GM12878 (cell line): ENCODE measurements around the gene CD7. TPM values are rescaled to one million over a fixed set of nuclear protein-coding genes. Genes with fewer than 3 reads are reported as not detected.
A peak's percentile ranks its signal among the peaks of the same experiment; 100 is the strongest.

ENCODE experiments used
- ATF7 ChIP-seq: fragments of 450-650 bp; IDR thresholded peaks from 2 replicates; pipeline ENCODE4 v1.6.1; 2016; ENCODE audit warnings: low read depth, mild to moderate bottlenecking
- CHD1 ChIP-seq: IDR thresholded peaks from 2 replicates; pipeline ENCODE4 v1.6.1; 2012; ENCODE audit warnings: low read depth, low read length, improper control_type of control experiment
- CREB1 ChIP-seq: IDR thresholded peaks from 2 replicates; pipeline ENCODE4 v1.6.1; 2012; ENCODE audit warnings: low read depth, mild to moderate bottlenecking, inconsistent platforms
- IKZF1 ChIP-seq: fragments of 450-650 bp; conservative IDR thresholded peaks from 2 replicates; pipeline ENCODE4 v1.6.1; 2017; ENCODE audit warnings: antibody characterized with exemption, mild to moderate bottlenecking
- IKZF2 ChIP-seq, 2 experiments: fragments of 450-650 bp; IDR thresholded peaks; 2 replicates each; pipeline ENCODE4 v1.6.1; 2017; ENCODE audit warnings: mild to moderate bottlenecking in 2 of 2, moderate library complexity in 2 of 2
- JUND ChIP-seq: IDR thresholded peaks from 2 replicates; pipeline ENCODE4 v1.6.1; 2012; ENCODE audit warnings: low read depth, mild to moderate bottlenecking, low read length, improper control_type of control experiment, moderate library complexity
- KAT2A ChIP-seq: conservative IDR thresholded peaks from 2 replicates; pipeline ENCODE4 v1.6.1; 2011; ENCODE audit warnings: low read depth, low read length; ENCODE audit not compliant: control insufficient read depth
- MEF2B ChIP-seq: fragments of 450-650 bp; IDR thresholded peaks from 2 replicates; pipeline ENCODE4 v1.6.1; 2018; ENCODE audit warnings: mild to moderate bottlenecking, moderate library complexity; ENCODE audit not compliant: partially characterized antibody, poor library complexity, severe bottlenecking
- MXI1 ChIP-seq: fragments of 150-350 bp; IDR thresholded peaks from 2 replicates; pipeline ENCODE4 v1.6.1; 2011; ENCODE audit warnings: low read depth, mild to moderate bottlenecking, inconsistent platforms, low read length, improper control_type of control experiment
- NBN ChIP-seq: fragments of 450-650 bp; IDR thresholded peaks from 2 replicates; pipeline ENCODE4 v1.6.1; 2016
- NRF1 ChIP-seq: conservative IDR thresholded peaks from 2 replicates; pipeline ENCODE4 v1.6.1; 2011; ENCODE audit warnings: mild to moderate bottlenecking, low read depth, low read length, improper control_type of control experiment
- PAX8 ChIP-seq: fragments of 450-650 bp; IDR thresholded peaks from 2 replicates; pipeline ENCODE4 v1.6.1; 2017; ENCODE audit warnings: mild to moderate bottlenecking, moderate library complexity
- POLR2A ChIP-seq: IDR thresholded peaks from 2 replicates; pipeline ENCODE4 v1.6.1; 2011; ENCODE audit warnings: low read depth, mild to moderate bottlenecking, low read length
- SREBF2 ChIP-seq: IDR thresholded peaks from 2 replicates; pipeline ENCODE4 v1.6.1; 2012; ENCODE audit warnings: mild to moderate bottlenecking, low read length
- ZNF24 ChIP-seq: fragments of 450-650 bp; IDR thresholded peaks from 2 replicates; pipeline ENCODE4 v1.6.1; 2017; ENCODE audit warnings: antibody characterized with exemption, mild to moderate bottlenecking
- ZSCAN29 ChIP-seq: fragments of 450-650 bp; IDR thresholded peaks from 2 replicates; pipeline ENCODE4 v1.6.1; 2017; ENCODE audit warnings: mild to moderate bottlenecking, moderate library complexity
- polyA plus RNA-seq, 11 experiments: library from polyadenylated mRNA; depleted of rRNA in 4 of 11; unstranded in 6 of 11; stranded (reverse) in 5 of 11; fragments of >200 nt; fragmentation: Nextera tagmentation in 4 of 11; fragmentation: Illumina TruSeq in 1 of 11; extraction: Ambion mirVana in 4 of 11; extraction: Trizol in 1 of 11; gene quantifications; 1 replicate in 1 of 11; 2 replicates in 10 of 11; pipeline versions ENCODE4 v1.2.1 to v1.2.3, GENCODE V29; 2011 to 2016; ENCODE audit warnings: inconsistent platforms in 2 of 11, missing spikeins in 2 of 11, low read depth in 1 of 11
- total RNA-seq, 4 experiments: library from RNA; depleted of rRNA in 3 of 4; stranded (reverse); fragments of >200 nt in 3 of 4; fragmentation: Illumina TruSeq in 1 of 4; extraction: Trizol in 1 of 4; gene quantifications; 2 replicates each; pipeline versions ENCODE4 v1.2.1 to v1.2.3, GENCODE V29; 2013 to 2021
- TF ChIP-seq, protein P1 (sequence below): fragments of 150-350 bp; IDR thresholded peaks from 2 replicates; pipeline ENCODE4 v1.6.1; 2014; ENCODE audit warnings: mild to moderate bottlenecking, low read depth, low read length
- TF ChIP-seq, protein P2 (sequence below): fragments of 450-650 bp; formaldehyde crosslinking; IDR thresholded peaks from 2 replicates; pipeline ENCODE4 v1.4.0; 2022; ENCODE audit warnings: mild to moderate bottlenecking, moderate library complexity
- TF ChIP-seq, protein P3 (sequence below): fragments of 450-650 bp; IDR thresholded peaks from 2 replicates; pipeline ENCODE4 v1.6.1; 2018; ENCODE audit warnings: borderline replicate concordance, mild to moderate bottlenecking; ENCODE audit not compliant: partially characterized antibody
- TF ChIP-seq, protein P4 (sequence below): fragments of 450-650 bp; IDR thresholded peaks from 2 replicates; pipeline ENCODE4 v1.6.1; 2016; ENCODE audit warnings: mild to moderate bottlenecking
- TF ChIP-seq, protein P5 (sequence below): IDR thresholded peaks from 2 replicates; pipeline ENCODE4 v1.6.1; 2012; ENCODE audit warnings: low read depth, low read length, improper control_type of control experiment

The CD7 gene
- total and polyA plus RNA-seq, 10 of the 15 experiments (the other 5 are each of a cell fraction or from before 2014, with no cell fraction given): 0.33 TPM; not detected in 9

DNA sequence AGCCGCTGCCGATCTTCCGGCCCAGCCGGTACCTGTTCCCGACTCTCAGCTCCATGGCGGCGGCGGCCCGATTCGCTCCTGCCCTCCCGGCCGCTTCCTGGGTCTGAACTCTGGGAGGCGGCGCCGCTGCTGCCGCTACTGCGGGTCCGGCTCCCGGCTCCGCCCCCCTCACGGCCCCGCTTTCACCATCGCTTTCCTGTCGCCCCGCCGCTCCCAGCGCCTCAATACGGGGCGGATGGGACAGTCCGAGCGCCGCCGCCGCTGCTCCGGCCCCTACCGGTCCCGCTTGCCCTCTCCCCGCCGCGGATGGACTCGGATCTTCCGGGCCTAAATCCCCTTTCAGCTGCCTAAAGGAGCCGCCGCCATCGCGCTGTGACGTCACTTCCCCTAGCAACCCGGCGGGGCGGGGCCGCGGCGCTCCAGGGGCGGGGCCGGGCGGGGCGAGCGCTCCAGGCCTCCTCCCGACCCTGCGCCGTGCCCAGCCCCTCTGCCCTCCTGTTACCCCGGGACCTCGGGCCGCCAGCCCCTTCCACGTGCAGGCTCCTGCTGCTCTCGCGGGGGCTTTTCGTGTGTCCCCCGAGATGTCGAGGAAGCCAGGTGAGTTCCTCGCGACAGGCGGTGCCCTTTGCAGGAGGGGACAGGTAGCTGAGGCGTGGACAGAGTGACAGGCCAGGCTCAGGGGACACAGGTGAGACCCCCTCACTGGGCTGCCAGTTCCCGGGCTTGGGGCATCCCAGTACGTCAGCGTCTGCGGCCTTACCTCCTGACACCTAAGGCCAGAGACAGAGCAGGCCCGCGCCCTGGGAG lies 43.9 kb downstream of the CD7 start, which contains the start of gene CSNK1D (continued):
- peak; percentile 95 for TF ChIP-seq ZSCAN29
- peak; percentile 83; the same call in 1 of the 2 replicates for TF ChIP-seq MXI1
- TF ChIP-seq ATF7: peak; percentile 92
- peak; percentile 24; the same call in 1 of the 2 replicates for TF ChIP-seq JUND
- TF ChIP-seq, protein P1, sequence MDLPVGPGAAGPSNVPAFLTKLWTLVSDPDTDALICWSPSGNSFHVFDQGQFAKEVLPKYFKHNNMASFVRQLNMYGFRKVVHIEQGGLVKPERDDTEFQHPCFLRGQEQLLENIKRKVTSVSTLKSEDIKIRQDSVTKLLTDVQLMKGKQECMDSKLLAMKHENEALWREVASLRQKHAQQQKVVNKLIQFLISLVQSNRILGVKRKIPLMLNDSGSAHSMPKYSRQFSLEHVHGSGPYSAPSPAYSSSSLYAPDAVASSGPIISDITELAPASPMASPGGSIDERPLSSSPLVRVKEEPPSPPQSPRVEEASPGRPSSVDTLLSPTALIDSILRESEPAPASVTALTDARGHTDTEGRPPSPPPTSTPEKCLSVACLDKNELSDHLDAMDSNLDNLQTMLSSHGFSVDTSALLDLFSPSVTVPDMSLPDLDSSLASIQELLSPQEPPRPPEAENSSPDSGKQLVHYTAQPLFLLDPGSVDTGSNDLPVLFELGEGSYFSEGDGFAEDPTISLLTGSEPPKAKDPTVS: no peak
- TF ChIP-seq, protein P2, sequence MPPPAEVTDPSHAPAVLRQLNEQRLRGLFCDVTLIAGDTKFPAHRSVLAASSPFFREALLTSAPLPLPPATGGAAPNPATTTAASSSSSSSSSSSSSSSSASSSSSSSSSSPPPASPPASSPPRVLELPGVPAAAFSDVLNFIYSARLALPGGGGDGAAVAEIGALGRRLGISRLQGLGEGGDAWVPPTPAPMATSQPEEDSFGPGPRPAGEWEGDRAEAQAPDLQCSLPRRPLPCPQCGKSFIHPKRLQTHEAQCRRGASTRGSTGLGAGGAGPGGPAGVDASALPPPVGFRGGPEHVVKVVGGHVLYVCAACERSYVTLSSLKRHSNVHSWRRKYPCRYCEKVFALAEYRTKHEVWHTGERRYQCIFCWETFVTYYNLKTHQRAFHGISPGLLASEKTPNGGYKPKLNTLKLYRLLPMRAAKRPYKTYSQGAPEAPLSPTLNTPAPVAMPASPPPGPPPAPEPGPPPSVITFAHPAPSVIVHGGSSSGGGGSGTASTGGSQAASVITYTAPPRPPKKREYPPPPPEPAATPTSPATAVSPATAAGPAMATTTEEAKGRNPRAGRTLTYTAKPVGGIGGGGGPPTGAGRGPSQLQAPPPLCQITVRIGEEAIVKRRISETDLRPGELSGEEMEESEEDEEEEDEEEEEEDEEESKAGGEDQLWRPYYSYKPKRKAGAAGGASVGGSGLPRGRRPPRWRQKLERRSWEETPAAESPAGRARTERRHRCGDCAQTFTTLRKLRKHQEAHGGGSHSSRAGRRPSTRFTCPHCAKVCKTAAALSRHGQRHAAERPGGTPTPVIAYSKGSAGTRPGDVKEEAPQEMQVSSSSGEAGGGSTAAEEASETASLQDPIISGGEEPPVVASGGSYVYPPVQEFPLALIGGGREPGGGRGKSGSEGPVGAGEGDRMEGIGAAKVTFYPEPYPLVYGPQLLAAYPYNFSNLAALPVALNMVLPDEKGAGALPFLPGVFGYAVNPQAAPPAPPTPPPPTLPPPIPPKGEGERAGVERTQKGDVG (CRISPR knock-in tag): no peak
- peak; percentile 32 to 50; a peak in 2 of 4 replicates for TF ChIP-seq IKZF2 (IDR thresholded peaks at IDR 0.05)
- TF ChIP-seq MEF2B: peak; percentile 42
- TF ChIP-seq, protein P3, sequence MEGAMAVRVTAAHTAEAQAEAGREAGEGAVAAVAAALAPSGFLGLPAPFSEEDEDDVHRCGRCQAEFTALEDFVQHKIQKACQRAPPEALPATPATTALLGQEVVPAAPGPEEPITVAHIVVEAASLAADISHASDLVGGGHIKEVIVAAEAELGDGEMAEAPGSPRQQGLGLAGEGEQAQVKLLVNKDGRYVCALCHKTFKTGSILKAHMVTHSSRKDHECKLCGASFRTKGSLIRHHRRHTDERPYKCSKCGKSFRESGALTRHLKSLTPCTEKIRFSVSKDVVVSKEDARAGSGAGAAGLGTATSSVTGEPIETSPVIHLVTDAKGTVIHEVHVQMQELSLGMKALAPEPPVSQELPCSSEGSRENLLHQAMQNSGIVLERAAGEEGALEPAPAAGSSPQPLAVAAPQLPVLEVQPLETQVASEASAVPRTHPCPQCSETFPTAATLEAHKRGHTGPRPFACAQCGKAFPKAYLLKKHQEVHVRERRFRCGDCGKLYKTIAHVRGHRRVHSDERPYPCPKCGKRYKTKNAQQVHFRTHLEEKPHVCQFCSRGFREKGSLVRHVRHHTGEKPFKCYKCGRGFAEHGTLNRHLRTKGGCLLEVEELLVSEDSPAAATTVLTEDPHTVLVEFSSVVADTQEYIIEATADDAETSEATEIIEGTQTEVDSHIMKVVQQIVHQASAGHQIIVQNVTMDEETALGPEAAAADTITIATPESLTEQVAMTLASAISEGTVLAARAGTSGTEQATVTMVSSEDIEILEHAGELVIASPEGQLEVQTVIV: peak; percentile 53
- peak; percentile 99 for TF ChIP-seq KAT2A
- TF ChIP-seq CHD1: no peak
- peak; percentile 90 for TF ChIP-seq CREB1
- peak; percentile 99 for TF ChIP-seq NBN
- no peak for TF ChIP-seq PAX8
- peak; percentile 73 for TF ChIP-seq ZNF24
- TF ChIP-seq, protein P4, sequence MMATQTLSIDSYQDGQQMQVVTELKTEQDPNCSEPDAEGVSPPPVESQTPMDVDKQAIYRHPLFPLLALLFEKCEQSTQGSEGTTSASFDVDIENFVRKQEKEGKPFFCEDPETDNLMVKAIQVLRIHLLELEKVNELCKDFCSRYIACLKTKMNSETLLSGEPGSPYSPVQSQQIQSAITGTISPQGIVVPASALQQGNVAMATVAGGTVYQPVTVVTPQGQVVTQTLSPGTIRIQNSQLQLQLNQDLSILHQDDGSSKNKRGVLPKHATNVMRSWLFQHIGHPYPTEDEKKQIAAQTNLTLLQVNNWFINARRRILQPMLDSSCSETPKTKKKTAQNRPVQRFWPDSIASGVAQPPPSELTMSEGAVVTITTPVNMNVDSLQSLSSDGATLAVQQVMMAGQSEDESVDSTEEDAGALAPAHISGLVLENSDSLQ: peak; percentile 37; the same call in 1 of the 2 replicates
- no peak for TF ChIP-seq SREBF2
- peak; percentile 84 for TF ChIP-seq IKZF1
- peak; percentile 89 for TF ChIP-seq POLR2A
- TF ChIP-seq NRF1: no peak
- TF ChIP-seq, protein P5, sequence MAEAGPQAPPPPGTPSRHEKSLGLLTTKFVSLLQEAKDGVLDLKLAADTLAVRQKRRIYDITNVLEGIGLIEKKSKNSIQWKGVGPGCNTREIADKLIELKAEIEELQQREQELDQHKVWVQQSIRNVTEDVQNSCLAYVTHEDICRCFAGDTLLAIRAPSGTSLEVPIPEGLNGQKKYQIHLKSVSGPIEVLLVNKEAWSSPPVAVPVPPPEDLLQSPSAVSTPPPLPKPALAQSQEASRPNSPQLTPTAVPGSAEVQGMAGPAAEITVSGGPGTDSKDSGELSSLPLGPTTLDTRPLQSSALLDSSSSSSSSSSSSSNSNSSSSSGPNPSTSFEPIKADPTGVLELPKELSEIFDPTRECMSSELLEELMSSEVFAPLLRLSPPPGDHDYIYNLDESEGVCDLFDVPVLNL: no peak
